ENCODE measurements around the gene TRPC1.
A peak's percentile ranks its signal among the peaks of the same experiment; 100 is the strongest.

TRPC1 gene

GRCh38 chr3:142706321-142707127, 17.3 kb upstream of the TRPC1 start:
- TF ChIP-seq POLR2AphosphoS5 (IDR thresholded peaks at IDR 0.05; ENCODE audit: low read depth, low read length) = no peak

GRCh38 chr3:142709207-142709606, 14.6 kb upstream of the TRPC1 start:
- no peak for TF ChIP-seq POLR2AphosphoS5 (IDR thresholded peaks at IDR 0.05; ENCODE audit: low read depth, low read length)
- no peak for TF ChIP-seq SIN3A (IDR thresholded peaks at IDR 0.05; ENCODE audit: borderline replicate concordance, insufficient read depth, low read length)
- no peak for TF ChIP-seq FOXP2 (optimal IDR thresholded peaks at IDR 0.05; ENCODE audit: borderline replicate concordance, extremely low read depth, extremely low read length, insufficient read depth)
- TF ChIP-seq REST (IDR thresholded peaks at IDR 0.05; ENCODE audit: insufficient read depth in 1 of 2, low read depth in 2 of 2, low read length in 2 of 2) = no peak
- no peak for TF ChIP-seq TAF1 (IDR thresholded peaks at IDR 0.05; ENCODE audit: borderline replicate concordance, insufficient read depth, low read length)

GRCh38 chr3:142716102-142716501, 7.7 kb upstream of the TRPC1 start:
- TF ChIP-seq TAF1 (IDR thresholded peaks at IDR 0.05; ENCODE audit: borderline replicate concordance, insufficient read depth, low read length) (no peak), FOXP2 (optimal IDR thresholded peaks at IDR 0.05; ENCODE audit: borderline replicate concordance, extremely low read depth, extremely low read length, insufficient read depth) (no peak), REST (IDR thresholded peaks at IDR 0.05; ENCODE audit: insufficient read depth in 1 of 2, low read depth in 2 of 2, low read length in 2 of 2) (no peak), SIN3A (IDR thresholded peaks at IDR 0.05; ENCODE audit: borderline replicate concordance, insufficient read depth, low read length) (no peak), POLR2AphosphoS5 (IDR thresholded peaks at IDR 0.05; ENCODE audit: low read depth, low read length) (no peak)

- peak; percentile 47; the same call in 1 of the 2 replicates for TF ChIP-seq TAF1 (IDR thresholded peaks at IDR 0.05; ENCODE audit: borderline replicate concordance, insufficient read depth, low read length)
- no peak for TF ChIP-seq SIN3A (IDR thresholded peaks at IDR 0.05; ENCODE audit: borderline replicate concordance, insufficient read depth, low read length)
Measured at GRCh38 chr3:142723665-142723967, 218 bp upstream of the TRPC1 start.

- TF ChIP-seq TAF1 (IDR thresholded peaks at IDR 0.05; ENCODE audit: borderline replicate concordance, insufficient read depth, low read length) (0 out of 2 replicates have a peak, but pooled peaks have one; percentile 37), SIN3A (IDR thresholded peaks at IDR 0.05; ENCODE audit: borderline replicate concordance, insufficient read depth, low read length) (no peak)
Measured at GRCh38 chr3:142724682-142725356, 985 bp downstream of the TRPC1 start.

GRCh38 chr3:142725357-142725739, 1.5 kb downstream of the TRPC1 start:
- TF ChIP-seq POLR2AphosphoS5 (IDR thresholded peaks at IDR 0.05; ENCODE audit: low read depth, low read length) = no peak
- TF ChIP-seq TAF1 (IDR thresholded peaks at IDR 0.05; ENCODE audit: borderline replicate concordance, insufficient read depth, low read length) = no peak
- TF ChIP-seq FOXP2 (optimal IDR thresholded peaks at IDR 0.05; ENCODE audit: borderline replicate concordance, extremely low read depth, extremely low read length, insufficient read depth) = no peak
- no peak for TF ChIP-seq REST (IDR thresholded peaks at IDR 0.05; ENCODE audit: insufficient read depth in 1 of 2, low read depth in 2 of 2, low read length in 2 of 2)
- no peak for TF ChIP-seq SIN3A (IDR thresholded peaks at IDR 0.05; ENCODE audit: borderline replicate concordance, insufficient read depth, low read length)

All from PFSK-1 (cell line).